Endothelial cell of hepatic sinusoid (primary cell): ENCODE measurements around the gene CDH13.

Experiments
- in situ Hi-C: cut with HindIII; loops from 2 replicates; pipeline ENCODE4 v1.10.0; 2017; ENCODE audit warnings: low sequenced_read_pairs

CDH13 gene

DNA sequence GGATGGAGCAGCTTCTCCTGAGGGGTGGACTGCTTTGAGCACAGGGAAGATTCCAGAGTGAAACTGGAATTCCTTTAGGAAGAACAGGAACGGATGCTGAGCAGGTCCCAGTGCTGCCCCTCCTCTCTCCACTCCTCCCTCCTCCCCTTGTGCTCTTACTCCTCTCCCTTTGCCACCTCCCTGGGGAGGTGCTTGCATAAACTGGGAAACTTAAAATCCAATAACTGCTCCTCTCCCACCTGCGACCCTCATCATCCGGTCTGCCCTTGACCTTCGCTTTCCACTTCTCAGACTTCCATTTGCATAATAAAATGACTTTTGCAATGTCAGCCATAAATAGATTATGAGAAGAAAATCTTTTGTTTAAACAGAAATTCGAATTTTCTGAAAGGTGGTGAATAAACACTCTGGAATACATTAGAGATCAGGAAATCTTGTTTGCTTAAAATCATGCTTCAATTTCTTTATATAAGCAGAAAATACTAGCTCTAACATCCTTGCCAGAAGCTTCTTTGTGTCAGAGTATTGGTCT, 1204.8 kb downstream of the CDH13 start:
- in situ Hi-C loops: no loop called here

DNA sequence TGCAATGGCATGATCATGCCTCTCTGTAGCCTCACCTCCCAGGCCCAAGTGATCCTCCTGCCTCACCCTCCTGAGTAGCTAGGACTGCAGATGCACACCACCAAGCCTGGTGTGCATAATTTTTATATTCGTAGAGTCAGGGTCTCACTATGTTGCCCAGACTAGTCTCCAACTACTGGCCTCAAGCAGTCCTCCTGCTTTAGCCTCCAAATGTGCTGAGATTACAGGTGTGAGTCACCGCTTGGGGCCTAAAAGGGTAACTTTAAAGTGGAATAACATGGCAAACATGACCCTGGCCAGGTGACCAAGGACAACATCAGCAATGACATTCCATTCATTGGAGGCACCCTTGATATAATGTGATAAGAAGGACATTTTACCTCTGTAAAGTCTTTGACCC, 1207.2 kb downstream of the CDH13 start:
- in situ Hi-C loops: no loop called here

DNA sequence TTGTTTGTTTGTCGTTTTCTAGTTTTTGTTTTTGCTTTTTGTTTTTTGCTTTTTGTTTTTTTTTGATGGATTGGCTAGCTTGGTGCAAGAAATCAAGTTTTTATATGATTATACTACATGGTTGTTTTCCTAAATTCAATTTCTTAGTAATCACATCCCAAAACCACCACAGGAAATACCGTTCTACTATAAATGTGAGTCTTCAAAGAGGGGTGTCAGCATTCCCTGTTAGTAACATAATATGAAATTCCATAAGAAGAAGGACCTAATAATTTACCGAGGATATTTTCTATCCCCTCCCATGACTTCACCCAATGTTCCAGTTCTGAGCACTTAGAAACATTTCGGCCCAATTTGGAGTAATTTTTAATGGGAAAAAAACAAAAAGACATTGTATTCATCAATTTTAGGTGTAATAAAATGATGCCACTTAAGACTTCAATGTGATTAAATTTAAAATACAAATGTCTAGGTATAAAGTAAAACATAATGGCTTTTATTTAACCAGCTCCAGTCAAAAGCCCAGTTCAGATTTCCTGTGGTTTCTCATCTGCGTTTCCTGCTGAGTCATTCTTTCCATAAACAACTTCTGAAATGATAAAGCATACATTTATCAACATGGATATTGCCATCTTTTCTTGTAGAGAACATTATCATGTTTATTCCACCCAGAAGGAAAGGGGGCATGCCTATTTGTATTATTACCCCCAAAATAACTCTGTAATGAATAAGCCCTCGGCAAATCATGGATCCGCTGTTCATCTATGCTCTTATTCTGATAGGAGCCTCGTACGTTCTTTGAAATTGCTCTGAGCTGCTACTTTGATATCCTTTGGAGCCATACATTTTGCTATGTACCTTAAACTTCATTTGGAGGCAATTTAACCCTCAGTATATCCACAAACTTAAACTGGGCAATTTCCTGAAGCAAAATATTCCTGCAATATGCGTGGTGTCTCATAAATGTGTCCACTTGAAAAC, 1209.1 kb downstream of the CDH13 start:
- in situ Hi-C loops: no loop called here

DNA sequence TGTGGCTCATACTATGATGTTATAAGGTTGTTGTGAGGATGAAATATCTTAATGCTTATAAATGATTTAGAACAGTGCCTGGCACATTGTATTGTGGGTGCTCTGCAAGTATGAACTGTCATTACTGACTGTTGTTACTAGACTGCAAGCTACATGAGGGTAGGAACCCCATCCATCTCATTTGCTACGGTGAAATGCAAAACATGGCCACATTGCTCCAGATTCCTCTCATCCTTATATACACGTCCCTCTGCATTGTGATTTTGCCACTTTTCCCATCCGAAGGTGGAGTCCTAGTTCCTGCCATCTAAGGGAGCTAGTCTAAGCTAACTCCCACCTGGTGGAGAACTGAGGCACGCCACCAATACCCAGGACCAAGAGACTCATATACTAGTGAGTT, 1210.8 kb downstream of the CDH13 start:
- in situ Hi-C loops: no loop called here

DNA sequence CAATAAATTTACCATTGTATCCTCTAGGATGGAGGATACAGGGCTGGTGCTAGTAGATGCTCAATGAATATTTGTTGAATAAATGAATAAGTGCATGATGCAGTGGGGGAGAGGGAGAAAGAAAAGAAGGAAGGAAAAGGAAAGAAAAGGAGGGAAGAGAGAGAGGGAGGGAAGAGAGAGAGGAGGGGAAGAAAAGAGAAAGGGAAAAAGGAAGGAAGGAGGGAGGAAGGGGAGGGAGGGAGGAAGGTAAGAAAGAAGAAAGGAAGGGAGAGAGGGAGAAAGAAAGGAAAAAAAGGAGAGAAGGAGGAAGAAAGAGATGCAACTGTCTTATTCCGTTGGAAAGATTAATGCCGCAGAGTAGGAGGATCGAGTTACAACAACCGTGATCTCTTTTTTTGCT, 1211.4 kb downstream of the CDH13 start:
- in situ Hi-C loops: no loop called here

DNA sequence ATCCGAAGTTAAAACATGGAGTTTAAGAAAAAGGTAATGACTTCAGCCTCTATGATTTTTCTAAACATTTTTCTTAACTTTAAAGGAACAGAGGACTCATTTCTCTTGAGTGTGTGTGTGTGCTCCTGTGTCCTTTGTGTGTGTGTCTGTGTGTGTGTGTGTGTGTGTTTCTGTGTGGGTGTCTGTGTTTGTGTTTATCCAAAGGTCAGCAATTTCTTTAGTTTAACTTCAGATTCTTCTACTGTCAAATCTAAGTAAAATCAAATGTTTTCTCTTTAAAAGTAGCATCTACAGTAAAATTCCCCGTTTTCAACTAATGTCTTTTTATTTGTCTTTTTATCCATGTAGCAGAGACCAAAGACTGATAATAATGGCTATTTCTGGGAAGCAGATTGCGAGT, 1212.8 kb downstream of the CDH13 start:
- in situ Hi-C loops: no loop called here

DNA sequence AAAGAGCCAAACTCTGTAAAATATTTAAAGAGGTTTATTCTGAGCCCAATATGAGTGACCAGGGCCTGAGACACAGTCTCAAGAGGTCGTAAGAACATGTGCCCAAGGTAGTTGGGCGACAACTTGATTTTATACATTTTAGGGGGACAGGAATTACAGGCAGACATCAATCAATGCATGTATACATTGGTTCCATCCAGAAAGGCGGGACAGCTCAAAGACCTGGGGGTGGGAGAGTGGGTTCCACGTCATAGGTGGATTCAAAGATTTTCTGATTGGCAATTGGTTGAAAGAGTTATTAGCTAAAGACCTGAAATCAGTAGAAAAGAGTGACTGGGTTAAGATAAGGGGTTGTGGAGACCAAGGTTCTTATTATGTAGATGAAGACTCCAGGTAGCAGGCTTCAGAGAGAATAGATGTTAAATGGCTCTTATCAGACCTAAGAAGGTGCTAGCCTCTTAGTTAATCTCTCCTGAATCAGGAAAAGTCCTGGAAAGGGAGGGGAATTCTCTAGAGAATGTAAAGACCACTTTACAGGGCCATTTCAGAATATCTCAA, 1213.4 kb downstream of the CDH13 start:
- in situ Hi-C loops: loop anchor here (5.0 kb wide), 1 partner anchor 87 kb away; no protein-coding TSS in a partner anchor

GRCh38 chr16:83842291-83842690, 1215.5 kb downstream of the CDH13 start:
- in situ Hi-C loops: loop anchor here (5.0 kb wide), 1 partner anchor 85 kb away; no protein-coding TSS in a partner anchor

DNA sequence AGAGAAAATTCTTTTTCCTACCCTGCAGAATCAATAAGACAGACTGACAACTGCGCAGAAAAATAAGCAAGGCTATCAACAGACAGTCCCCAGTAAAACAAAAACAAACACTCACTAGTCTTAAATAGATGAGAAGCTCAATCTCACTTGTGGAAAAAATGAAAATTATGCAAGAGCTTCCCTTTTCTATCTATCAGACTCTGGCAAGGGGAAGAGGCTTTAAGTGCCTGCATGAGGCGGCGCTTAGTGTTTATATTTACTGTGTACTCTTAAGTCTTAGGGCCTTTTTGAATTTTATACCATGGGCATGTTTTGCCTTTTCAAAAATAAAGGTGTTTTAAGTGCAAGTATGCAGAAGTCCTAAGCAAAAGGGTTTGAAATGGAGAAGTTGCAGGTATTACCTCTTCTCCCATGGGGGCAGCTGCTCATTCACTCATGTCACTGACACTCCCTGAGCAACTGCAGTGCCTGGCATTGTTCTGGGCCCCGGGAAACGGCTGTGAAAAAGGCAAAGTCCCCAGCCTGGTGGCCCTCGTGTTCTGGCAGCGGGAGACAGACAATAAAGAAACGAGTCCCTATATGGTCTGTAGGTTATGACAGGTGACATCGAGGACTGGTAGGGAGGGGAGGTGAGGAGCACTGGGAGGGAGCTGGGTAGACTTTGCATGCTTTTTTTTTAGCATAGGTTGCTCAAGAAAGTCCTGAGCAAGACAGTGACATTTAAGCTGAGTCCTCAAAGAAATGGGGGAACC, 1216.2 kb downstream of the CDH13 start:
- in situ Hi-C loops: loop anchor here (5.0 kb wide), 1 partner anchor 84 kb away; no protein-coding TSS in a partner anchor

DNA sequence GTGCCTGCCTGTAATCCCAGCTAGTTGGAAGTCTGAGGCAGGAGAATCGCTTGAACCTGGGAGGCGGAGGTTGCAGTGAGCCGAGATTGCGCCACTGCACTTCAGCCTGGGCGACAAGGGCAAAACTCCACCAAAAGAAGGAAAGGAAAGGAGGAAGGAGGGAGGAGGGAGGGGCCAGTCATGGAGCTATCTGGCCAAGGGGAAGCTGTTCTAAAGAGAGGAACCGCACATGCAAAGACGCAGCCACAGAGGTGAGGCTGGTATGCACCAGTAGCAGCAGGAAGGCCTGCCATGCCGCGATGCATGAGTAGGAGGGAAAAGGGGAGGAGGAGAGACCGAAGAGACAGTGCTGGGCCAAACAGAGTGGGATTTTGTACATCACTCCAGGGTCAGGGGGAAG, 1216.9 kb downstream of the CDH13 start:
- in situ Hi-C loops: loop anchor here (5.0 kb wide), 1 partner anchor 84 kb away; no protein-coding TSS in a partner anchor

DNA sequence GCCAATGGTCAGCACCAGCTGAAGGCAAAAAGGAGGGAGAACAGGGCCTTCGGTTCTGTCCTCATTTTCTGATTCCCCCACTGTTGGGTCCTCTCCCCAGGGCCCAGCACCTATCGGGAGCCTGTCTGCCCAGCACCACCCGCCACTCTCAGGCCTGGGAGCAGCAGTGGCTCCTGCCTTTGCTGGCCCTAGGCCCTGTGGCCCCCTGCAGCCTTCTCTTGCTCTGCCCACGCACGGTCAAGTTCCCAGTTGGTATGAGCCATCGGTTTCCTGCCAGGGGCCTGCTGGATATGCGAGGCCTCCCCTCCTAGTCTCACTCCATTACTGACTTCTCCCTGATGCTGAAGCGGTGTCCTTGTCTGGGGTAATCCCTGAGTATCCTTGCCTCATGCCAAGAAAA, 1218.5 kb downstream of the CDH13 start:
- in situ Hi-C loops: no loop called here

DNA sequence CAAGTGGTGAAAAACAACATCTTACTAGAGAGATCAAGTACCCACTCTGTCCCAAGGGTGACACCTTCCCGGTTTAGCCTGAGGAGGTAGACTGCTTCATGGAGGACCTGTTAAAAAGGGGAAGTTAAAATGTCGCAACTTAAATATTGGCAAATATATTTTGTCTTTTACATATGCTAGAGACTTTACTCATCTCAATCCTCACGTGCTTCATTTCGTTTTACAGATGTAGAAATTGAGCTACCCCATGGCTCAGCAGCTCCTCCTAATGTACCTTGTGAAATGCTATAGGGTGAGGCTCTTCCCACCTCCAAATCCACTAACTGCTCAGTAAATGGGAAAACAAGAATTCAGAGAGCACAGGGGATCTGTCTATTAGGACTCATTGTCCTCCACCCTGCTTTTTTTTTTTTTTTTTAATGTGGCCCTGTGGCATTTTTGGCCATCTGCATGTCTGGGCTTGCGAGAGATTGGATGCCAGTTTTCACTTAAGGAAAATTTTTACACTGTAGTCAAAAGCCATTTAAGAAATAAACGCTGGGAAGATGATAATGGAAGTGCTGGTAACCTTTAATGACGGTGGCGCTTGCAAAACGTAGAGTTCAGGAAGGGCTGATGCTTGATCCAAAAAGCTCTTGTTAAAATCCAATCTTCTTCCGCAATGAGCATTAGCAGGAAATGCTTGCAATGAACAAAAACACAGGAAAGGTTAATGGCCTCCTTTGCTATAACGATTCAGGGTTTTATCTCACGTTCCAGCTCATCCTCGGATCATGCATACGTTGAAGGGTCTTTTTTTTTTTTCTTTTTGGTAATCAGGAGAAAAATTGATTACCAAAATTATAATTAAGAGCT, 1220.8 kb downstream of the CDH13 start:
- in situ Hi-C loops: no loop called here

GRCh38 chr16:83849421-83849820, 1222.7 kb downstream of the CDH13 start:
- in situ Hi-C loops: no loop called here
